ENCODE measurements around the gene ZNF549. TPM values are rescaled to one million over a fixed set of nuclear protein-coding genes. Genes with fewer than 3 reads are reported as not detected.

ZNF549 gene
- total RNA-seq, 4 donors from 2014 or later: 3.7 to 6.7 (median 6.4) TPM

DNA sequence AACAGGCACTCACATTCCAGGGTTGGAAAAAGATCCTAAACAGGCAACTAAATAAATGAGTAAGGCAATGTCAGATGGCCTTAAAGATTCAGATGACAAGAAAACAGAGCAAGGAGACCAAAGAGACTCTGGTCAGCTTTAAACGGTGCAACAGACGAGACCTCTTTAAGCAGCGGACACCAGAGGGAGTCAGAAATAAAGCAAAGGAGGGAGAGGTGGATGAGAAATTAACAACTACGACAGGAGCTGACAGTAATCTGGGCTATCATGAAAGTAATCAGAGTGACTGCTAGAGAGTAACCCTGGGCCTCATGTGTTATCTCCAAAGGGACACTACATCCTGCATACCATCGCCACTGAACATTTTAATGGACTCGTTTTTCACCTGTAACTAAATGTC, 31.4 kb downstream of the ZNF549 start:
- Histone ChIP-seq H3K4me1 (peaks cover 21 to 25% (median 24%) of the 10 kb centered on the region in 4 donors), H3K27ac (replicated peaks in 1 of 4) (peak overlapping the region in 3 of 4 donors; percentile 71 to 76 (median 72)), H3K27me3 (no peaks in the 10 kb centered on the region), H3K9me3 (peaks cover 0 to 44% (median 26%) of the 10 kb centered on the region in 4 donors), H3K4me3 (peak overlapping the region; percentile 79 to 91 (median 83)), H3K36me3 (peaks cover 25 to 30% (median 30%) of the 10 kb centered on the region in 4 donors)
- 39% methylated on average over 6 of the region's 6 CpGs for WGBS
- TF ChIP-seq EP300 (IDR thresholded peaks at IDR 0.05) (no peak), POLR2A (IDR thresholded peaks at IDR 0.05; ENCODE audit: low read depth) (no peak), POLR2AphosphoS5 (IDR thresholded peaks at IDR 0.05) (no peak)
- TF ChIP-seq, protein P1, sequence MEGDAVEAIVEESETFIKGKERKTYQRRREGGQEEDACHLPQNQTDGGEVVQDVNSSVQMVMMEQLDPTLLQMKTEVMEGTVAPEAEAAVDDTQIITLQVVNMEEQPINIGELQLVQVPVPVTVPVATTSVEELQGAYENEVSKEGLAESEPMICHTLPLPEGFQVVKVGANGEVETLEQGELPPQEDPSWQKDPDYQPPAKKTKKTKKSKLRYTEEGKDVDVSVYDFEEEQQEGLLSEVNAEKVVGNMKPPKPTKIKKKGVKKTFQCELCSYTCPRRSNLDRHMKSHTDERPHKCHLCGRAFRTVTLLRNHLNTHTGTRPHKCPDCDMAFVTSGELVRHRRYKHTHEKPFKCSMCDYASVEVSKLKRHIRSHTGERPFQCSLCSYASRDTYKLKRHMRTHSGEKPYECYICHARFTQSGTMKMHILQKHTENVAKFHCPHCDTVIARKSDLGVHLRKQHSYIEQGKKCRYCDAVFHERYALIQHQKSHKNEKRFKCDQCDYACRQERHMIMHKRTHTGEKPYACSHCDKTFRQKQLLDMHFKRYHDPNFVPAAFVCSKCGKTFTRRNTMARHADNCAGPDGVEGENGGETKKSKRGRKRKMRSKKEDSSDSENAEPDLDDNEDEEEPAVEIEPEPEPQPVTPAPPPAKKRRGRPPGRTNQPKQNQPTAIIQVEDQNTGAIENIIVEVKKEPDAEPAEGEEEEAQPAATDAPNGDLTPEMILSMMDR (IDR thresholded peaks at IDR 0.05): no peak
- intact Hi-C loops (cut with DNase I): no loop called here
- DNase-seq (ENCODE audit: extremely low spot score): no peak

DNA sequence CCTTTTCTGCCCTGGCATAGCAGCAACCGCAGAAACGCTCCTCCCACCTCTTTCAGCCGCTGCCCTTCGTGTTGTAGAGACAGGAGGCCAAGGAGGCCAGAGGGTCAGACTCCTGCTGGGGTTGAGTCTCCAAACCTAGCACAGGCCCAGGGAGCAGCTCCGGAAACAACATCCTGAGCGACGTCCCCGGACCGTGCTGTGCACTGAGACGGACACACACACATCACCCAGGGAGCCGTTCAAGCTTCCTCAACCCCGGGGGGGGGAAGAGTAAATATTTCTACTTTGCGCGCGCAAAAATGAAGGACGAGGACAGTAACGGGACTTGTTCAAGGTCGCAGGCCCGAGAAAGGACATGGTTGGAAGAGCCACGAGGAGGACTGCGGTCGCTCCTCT, 31.9 kb downstream of the ZNF549 start:
- peaks cover 21 to 26% (median 25%) of the 10 kb centered on the region in 4 donors for H3K36me3 ChIP-seq
- 0% methylated on average over 5 of the region's 22 CpGs for WGBS
- H3K27me3 ChIP-seq: no peaks in the 10 kb centered on the region
- peaks cover 0 to 45% (median 26%) of the 10 kb centered on the region in 4 donors for H3K9me3 ChIP-seq
- peak overlapping the region; percentile 71 to 80 (median 74) for H3K27ac ChIP-seq (replicated peaks in 1 of 4)
- TF ChIP-seq POLR2A (IDR thresholded peaks at IDR 0.05; ENCODE audit: low read depth) (no peak), EP300 (IDR thresholded peaks at IDR 0.05) (no peak), POLR2AphosphoS5 (IDR thresholded peaks at IDR 0.05) (no peak)
- TF ChIP-seq, protein P1 (IDR thresholded peaks at IDR 0.05): no peak
- DNase-seq (ENCODE audit: extremely low spot score): no peak
- intact Hi-C loops (cut with DNase I): no loop called here
- H3K4me1 ChIP-seq: peaks cover 21 to 25% (median 24%) of the 10 kb centered on the region in 4 donors
- H3K4me3 ChIP-seq: peak overlapping the region; percentile 79 to 91 (median 83)

DNA sequence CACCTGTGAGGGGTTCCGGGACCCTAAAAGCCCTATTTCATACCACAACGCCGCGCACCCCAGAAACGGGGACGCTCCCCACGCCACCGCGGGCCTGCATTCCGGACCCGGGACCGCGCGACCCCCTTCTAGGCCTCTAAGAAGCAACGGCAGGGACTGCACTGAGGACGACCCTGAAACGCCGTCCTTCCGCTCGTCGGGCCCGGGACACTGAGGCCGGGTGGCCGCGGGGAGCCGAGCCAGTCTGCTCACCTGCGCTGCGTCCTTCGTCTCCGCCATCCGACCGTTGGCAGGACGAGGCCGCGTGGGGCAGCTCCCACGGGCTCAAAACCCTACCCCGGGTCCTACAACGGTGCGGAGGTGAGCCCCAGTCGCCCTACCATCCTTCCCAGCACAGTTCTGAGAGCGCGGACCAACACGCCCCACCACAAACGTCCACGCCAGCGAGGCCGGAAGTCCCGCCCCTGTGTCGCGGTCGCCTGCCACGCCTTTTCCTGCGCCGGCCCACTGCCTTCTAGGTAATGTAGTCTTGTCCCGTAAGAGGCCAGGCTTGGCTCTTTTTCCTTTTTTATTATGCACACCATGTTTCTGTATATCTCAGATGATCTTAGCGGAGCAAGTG, 32.4 kb downstream of the ZNF549 start, which contains the start of gene ZNF550:
Gene ZNF550, minus strand, starts transcription at position 460 of the 622 bp plus-strand sequence. Its CDS starts 181 bp downstream, at position 279.
- Histone ChIP-seq H3K9me3 (peaks cover 0 to 45% (median 26%) of the 10 kb centered on the region in 4 donors), H3K36me3 (peaks cover 16 to 20% (median 20%) of the 10 kb centered on the region in 4 donors), H3K4me1 (peaks cover 21 to 25% (median 24%) of the 10 kb centered on the region in 4 donors), H3K27ac (replicated peaks in 1 of 4) (peak within 1 kb of the TSS; percentile 71 to 80 (median 74)), H3K27me3 (no peaks in the 10 kb centered on the region), H3K4me3 (peak within 1 kb of the TSS; percentile 79 to 91 (median 83))
- DNase-seq (ENCODE audit: extremely low spot score): peak; percentile 97
- WGBS: 0% methylated on average over 7 of the region's 56 CpGs
- TF ChIP-seq EP300 (IDR thresholded peaks at IDR 0.05) (no peak), POLR2AphosphoS5 (IDR thresholded peaks at IDR 0.05) (peak; percentile 80 to 87), POLR2A (IDR thresholded peaks at IDR 0.05; ENCODE audit: low read depth) (peak; percentile 24)
- intact Hi-C loops (cut with DNase I): no loop called here

- Histone ChIP-seq H3K9me3 (peaks cover 2 to 45% (median 28%) of the 10 kb centered on the region in 4 donors), H3K27me3 (no peaks in the 10 kb centered on the region), H3K4me1 (peaks cover 21 to 25% (median 24%) of the 10 kb centered on the region in 4 donors), H3K36me3 (peaks cover 12 to 15% (median 15%) of the 10 kb centered on the region in 4 donors), H3K27ac (replicated peaks in 1 of 4) (peak overlapping the region; percentile 71 to 80 (median 74)), H3K4me3 (peak overlapping the region; percentile 79 to 91 (median 83))
- TF ChIP-seq, protein P1 (IDR thresholded peaks at IDR 0.05): no peak
- no peak for TF ChIP-seq POLR2AphosphoS5 (IDR thresholded peaks at IDR 0.05)
- no peak for TF ChIP-seq POLR2A (IDR thresholded peaks at IDR 0.05; ENCODE audit: low read depth)
- WGBS: 17% methylated on average over 21 of the region's 23 CpGs
- intact Hi-C loops (cut with DNase I): no loop called here
- DNase-seq (ENCODE audit: extremely low spot score): no peak
Measured at GRCh38 chr19:57560049-57560491, 32.9 kb downstream of the ZNF549 start.

DNA sequence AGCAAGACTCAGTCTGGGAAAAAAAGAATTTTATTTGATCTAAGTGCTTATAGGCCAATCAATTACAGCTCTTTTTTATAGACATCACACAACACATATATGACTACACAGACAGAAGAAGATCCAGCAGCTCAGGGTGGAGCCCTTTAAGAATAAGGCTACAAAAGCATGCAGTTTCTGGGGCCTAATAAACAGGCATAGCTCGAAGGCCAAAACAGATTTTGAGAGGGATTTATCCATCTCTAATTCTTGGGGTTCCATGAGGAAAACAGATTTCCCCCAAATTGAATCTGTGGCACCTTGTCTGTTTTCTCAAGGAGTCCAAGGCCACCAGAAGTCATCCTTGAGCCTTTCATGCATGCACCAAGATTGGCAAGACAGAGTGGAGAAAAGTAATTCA, 36.4 kb downstream of the ZNF549 start:
- no peak overlapping the region for H3K27ac ChIP-seq (replicated peaks in 1 of 4)
- no peaks in the 10 kb centered on the region for H3K27me3 ChIP-seq
- no peak overlapping the region for H3K4me3 ChIP-seq
- TF ChIP-seq POLR2AphosphoS5 (IDR thresholded peaks at IDR 0.05): no peak
- TF ChIP-seq, protein P1 (IDR thresholded peaks at IDR 0.05): no peak
- no peaks in the 10 kb centered on the region for H3K36me3 ChIP-seq
- H3K4me1 ChIP-seq: peaks cover 11 to 13% (median 12%) of the 10 kb centered on the region in 4 donors
- 62% methylated on average over 1 of the region's 1 CpG for WGBS
- intact Hi-C loops (cut with DNase I): no loop called here
- DNase-seq (ENCODE audit: extremely low spot score): no peak
- H3K9me3 ChIP-seq: peaks cover 16 to 67% (median 56%) of the 10 kb centered on the region in 4 donors
